Adipocyte (in vitro differentiated cells): Measurements from ENCODE around the gene STAC.

Experiments used
- DNase-seq: peaks from one replicate; pipeline ENCODE4 v3.0.0-alpha.2; 2015; ENCODE audit warnings: low read depth
- H3K27me3 ChIP-seq: replicated peaks from 2 replicates; pipeline ENCODE4 v1.7.0; 2013; ENCODE audit warnings: mild to moderate bottlenecking, low read length, moderate library complexity; ENCODE audit not compliant: control insufficient read depth, insufficient read depth
- H3K36me3 ChIP-seq: 2 replicates; pipeline ENCODE4 v1.7.0; 2013; ENCODE audit warnings: low read length, mild to moderate bottlenecking, moderate library complexity; ENCODE audit not compliant: control insufficient read depth, insufficient read depth, severe bottlenecking
- H3K4me1 ChIP-seq: 2 replicates; pipeline ENCODE4 v1.7.0; 2013; ENCODE audit warnings: mild to moderate bottlenecking, low read length, moderate library complexity; ENCODE audit not compliant: control insufficient read depth, insufficient read depth
- H3K4me3 ChIP-seq: 2 replicates; pipeline ENCODE4 v1.7.0; 2013; ENCODE audit warnings: mild to moderate bottlenecking, low read length, moderate library complexity
- H3K9ac ChIP-seq: 2 replicates; pipeline ENCODE4 v1.7.0; 2013; ENCODE audit warnings: mild to moderate bottlenecking, low read length, moderate library complexity
- H3K9me3 ChIP-seq: 2 replicates; pipeline ENCODE4 v1.7.0; 2013; ENCODE audit warnings: mild to moderate bottlenecking, low read length, moderate library complexity; ENCODE audit not compliant: control insufficient read depth

Gene STAC

DNA sequence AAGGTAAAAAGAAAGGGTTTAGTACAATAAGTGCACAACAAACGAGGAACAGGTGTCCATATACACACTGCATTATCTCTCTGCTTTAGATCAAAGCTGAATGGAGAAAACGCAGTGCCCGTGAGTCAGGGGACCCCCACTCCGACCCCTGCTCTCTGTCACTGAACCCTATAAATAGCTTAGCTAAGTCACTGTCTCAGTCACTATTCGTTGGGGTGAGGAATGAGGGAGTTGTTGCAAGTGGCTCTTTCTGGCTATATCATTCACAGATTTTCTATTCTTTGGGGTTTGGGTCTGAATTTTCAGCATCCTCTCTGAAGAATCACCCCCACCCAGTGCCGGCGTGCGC, 458 bp upstream of the STAC start:
- DNase-seq: no peak
- Histone ChIP-seq H3K9me3 (no peaks in the 10 kb centered on the region), H3K36me3 (no peaks in the 10 kb centered on the region), H3K4me3 (peak overlapping the region; percentile 88), H3K4me1 (peaks cover 4% of the 10 kb centered on the region), H3K9ac (peak overlapping the region; percentile 80), H3K27me3 (no peaks in the 10 kb centered on the region)

DNA sequence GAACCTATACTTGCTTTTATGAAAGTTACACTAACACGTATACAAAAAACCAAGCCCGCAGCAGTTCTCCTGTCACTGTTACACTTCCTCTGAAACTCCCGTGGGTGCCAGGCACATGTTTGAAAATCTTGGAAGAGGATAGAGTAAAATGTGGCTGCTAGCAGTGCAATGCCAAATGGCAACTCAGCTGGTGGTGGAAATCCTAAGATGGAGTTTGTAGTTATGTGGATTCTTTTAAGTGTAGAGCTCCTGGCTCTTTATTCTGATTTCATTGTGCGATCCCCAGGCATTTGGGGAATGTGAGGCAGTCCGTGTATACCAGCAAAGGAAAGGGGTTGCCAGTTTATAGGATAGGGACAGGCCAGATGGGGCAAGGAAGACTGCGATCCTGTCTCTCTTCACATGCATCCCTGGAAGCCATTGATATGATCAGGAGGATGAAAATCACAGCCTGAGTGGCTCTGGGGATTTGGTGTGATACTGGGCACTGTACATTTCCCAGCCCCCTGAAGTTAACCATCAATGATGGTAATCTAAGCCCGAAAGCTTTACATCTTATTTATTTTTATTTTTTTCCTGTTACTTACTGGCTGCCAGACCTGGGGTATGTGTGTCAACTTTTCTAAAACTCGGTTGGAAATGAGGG, 1.1 kb downstream of the STAC start:
- H3K9me3 ChIP-seq: no peaks in the 10 kb centered on the region
- peaks cover 4% of the 10 kb centered on the region for H3K4me1 ChIP-seq
- H3K27me3 ChIP-seq: no peaks in the 10 kb centered on the region
- peak overlapping the region; percentile 88 for H3K4me3 ChIP-seq
- H3K36me3 ChIP-seq: no peaks in the 10 kb centered on the region
- peak overlapping the region; percentile 80 for H3K9ac ChIP-seq
- peak; percentile 9 for DNase-seq

DNA sequence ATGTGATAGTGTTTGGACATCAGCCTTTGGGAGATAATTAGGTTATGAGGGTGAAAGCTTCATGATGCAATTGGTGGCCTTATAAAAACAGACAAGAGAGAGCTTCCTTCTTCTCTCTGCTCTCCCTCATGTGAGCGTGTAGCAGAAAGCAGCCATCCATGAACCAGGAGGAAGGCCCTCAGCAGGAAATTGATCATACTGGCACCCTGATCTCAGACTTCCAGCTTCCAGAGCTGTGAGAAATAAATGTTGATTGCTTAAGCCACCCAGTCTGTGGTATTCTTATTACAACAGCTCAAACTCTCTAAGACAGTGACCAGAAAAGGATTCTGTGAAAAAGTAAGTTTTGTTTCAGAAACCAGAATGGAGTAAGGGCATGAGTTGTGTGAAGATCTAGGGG, 13.3 kb downstream of the STAC start:
- Histone ChIP-seq H3K36me3 (no peaks in the 10 kb centered on the region), H3K9me3 (no peaks in the 10 kb centered on the region), H3K4me3 (peak overlapping the region; percentile 52), H3K9ac (no peak overlapping the region), H3K4me1 (peaks cover 18% of the 10 kb centered on the region), H3K27me3 (no peaks in the 10 kb centered on the region)
- peak; percentile 13 for DNase-seq

DNA sequence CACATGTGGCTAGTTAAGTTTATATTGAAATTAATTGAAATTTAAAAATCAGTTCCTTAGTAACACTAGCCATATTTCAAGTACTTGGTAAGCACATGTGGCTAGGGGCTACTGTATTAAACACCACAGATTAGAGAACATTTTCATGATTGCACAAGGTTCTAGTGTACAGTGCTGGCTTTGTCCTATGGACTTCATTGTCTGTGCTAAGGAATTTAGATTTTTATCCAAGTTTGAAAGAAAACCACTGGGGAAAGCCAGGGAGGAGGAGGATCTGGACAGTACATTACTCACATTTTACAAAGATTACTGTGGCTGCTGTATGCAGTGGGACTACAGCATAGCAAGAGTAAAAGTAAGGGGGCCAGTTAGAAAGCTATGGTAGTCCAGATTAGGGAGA, 13.9 kb downstream of the STAC start:
- Histone ChIP-seq H3K27me3 (no peaks in the 10 kb centered on the region), H3K9me3 (no peaks in the 10 kb centered on the region), H3K4me1 (peaks cover 18% of the 10 kb centered on the region), H3K36me3 (no peaks in the 10 kb centered on the region), H3K9ac (no peak overlapping the region), H3K4me3 (peak overlapping the region; percentile 52)
- peak; percentile 60 for DNase-seq

DNA sequence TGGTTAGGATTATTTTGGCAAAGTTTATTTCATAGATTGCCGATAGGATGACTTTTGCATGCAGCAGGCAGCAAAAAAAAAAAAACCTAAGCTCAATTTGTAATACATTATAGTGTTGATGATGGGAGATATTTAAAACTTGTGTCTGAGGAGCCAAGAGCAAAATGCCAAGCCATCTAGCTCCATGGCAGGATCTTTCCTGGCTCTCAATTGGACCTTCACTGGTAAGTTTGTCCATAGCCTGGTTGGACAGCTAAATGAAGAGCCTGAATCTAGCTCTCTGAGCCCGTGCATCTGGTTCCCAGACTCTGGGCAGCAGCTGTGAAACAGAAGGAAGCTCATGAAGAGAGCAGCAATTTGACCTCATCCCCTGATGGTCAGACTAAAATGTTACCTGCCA, 17.5 kb downstream of the STAC start:
- Histone ChIP-seq H3K4me3 (no peak overlapping the region), H3K9me3 (no peaks in the 10 kb centered on the region), H3K27me3 (no peaks in the 10 kb centered on the region), H3K9ac (no peak overlapping the region), H3K36me3 (no peaks in the 10 kb centered on the region), H3K4me1 (peaks cover 18% of the 10 kb centered on the region)
- DNase-seq: no peak

DNA sequence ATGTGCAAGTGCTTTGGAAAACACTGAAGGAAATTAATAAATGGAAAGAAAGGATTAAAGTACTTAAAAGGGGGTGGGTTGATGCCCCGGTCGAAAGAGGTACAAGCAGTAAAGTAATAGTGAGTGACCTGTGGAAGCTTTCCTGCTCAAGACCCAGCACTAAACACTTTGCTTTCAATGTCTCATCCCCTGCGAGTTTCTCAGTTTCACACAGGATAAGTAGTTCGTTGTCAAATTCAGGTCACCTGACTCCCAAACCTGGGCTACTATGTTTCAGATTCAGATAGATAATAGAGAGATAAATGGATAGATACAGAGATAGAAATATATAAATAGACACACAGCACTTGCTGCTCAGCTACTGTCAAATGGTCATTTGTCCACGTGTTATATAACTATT, 19.6 kb downstream of the STAC start:
- H3K9ac ChIP-seq: no peak overlapping the region
- H3K36me3 ChIP-seq: no peaks in the 10 kb centered on the region
- H3K4me3 ChIP-seq: no peak overlapping the region
- no peak for DNase-seq
- no peaks in the 10 kb centered on the region for H3K27me3 ChIP-seq
- H3K9me3 ChIP-seq: no peaks in the 10 kb centered on the region
- H3K4me1 ChIP-seq: peaks cover 4% of the 10 kb centered on the region

DNA sequence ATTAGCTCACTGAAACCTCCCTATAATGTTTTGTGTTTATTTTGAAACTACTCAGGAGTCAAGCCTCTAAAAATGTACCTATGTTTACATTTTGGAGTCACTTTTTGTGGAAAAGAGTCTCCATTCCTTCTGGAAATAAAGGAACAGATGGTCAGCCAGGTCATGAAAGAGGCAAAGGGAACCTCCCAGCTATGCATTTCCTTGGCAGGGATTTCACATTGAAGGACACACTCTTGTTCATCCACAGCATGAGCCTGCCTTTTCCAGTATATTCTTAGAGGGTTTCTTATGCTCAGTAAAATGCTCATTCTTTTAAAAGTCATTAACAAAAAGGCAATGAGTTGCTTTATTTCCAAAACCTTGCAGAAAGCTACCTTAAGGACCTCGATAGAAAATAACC, 20.8 kb downstream of the STAC start:
- H3K4me1 ChIP-seq: peaks cover 4% of the 10 kb centered on the region
- no peak for DNase-seq
- no peaks in the 10 kb centered on the region for H3K27me3 ChIP-seq
- H3K9me3 ChIP-seq: no peaks in the 10 kb centered on the region
- no peaks in the 10 kb centered on the region for H3K36me3 ChIP-seq
- no peak overlapping the region for H3K9ac ChIP-seq
- no peak overlapping the region for H3K4me3 ChIP-seq

DNA sequence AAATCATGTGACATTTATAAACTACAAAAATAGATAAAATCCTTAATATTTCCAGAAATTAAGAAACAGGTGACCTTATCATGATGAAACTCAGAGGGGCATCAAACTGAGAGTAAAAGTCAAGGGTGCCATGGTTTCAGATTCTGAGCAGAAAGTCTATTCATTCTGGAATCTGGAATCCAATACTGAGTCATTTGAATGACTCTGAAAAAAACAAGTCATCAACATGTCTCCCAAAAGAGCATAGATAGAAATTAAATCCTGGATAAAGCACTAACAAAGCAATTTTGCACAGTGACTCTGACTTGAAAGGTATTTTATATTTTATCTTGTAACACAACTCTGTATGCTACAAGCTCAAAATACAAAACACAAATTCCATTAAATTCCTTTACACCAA, 23.4 kb downstream of the STAC start:
- peaks cover 4% of the 10 kb centered on the region for H3K4me1 ChIP-seq
- no peaks in the 10 kb centered on the region for H3K27me3 ChIP-seq
- H3K9me3 ChIP-seq: no peaks in the 10 kb centered on the region
- H3K36me3 ChIP-seq: no peaks in the 10 kb centered on the region
- DNase-seq: no peak
- no peak overlapping the region for H3K4me3 ChIP-seq
- no peak overlapping the region for H3K9ac ChIP-seq

DNA sequence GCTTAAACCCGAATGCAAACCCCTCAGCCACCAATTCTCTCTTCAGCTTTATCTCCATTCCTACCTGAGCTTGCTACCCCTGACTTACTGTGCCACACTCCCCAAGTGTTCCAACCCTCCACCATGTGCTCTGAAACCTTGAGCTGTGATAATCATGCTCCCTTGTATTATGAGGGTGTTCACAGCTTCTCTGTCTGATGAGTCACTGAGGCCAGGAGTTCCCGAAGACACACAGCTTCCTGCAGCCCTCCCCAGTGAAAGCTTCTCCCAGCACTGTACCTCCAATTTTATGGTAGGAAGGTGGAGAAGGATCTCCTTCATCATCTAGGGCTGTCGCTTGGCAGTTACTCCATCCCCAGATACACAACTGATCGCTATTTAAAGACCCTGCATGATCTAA, 24.9 kb downstream of the STAC start:
- Histone ChIP-seq H3K27me3 (no peaks in the 10 kb centered on the region), H3K4me1 (peaks cover 4% of the 10 kb centered on the region), H3K36me3 (no peaks in the 10 kb centered on the region), H3K9me3 (no peaks in the 10 kb centered on the region), H3K4me3 (no peak overlapping the region), H3K9ac (no peak overlapping the region)
- DNase-seq: no peak

DNA sequence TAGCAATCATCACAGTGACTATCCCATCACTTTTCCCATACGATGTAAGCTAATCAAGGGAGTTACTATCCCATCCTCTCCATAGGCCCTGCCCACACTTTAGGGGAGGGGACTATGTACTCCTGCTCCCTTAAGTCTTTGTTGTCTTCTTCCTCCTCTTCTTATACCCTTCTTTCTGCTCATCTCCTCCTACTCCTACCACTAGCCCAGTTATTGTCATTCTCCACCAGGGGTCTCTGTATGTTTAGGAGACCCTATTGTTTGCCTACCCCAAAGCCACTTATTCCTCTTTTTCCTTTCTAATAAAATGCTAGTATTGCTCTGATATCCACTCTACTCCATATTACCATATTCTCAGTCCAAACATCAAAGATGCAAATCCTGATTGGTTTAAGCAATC, 27.8 kb downstream of the STAC start:
- no peaks in the 10 kb centered on the region for H3K9me3 ChIP-seq
- H3K4me1 ChIP-seq: peaks cover 4% of the 10 kb centered on the region
- H3K36me3 ChIP-seq: no peaks in the 10 kb centered on the region
- no peaks in the 10 kb centered on the region for H3K27me3 ChIP-seq
- no peak overlapping the region for H3K9ac ChIP-seq
- peak; percentile 18 for DNase-seq
- no peak overlapping the region for H3K4me3 ChIP-seq

DNA sequence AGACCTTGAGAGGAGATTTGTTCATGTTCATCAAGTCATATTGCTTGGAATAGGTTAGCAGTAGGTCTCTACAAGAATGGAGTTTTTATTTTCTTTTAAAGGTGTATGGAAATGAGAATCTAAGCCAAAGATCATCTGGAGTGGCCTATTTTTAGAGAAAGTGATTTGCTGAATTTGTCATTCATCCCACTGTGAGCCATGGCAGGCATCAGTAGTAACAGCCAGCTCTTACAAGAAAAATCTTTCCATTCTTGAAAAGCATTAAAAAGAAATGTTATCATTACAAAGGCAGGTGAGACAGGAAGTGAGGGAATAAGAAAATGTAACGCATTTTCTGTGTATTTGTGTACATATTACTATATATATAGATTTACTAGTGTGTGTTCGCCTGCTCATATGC, 29.6 kb downstream of the STAC start:
- H3K27me3 ChIP-seq: no peaks in the 10 kb centered on the region
- H3K4me1 ChIP-seq: no peaks in the 10 kb centered on the region
- no peaks in the 10 kb centered on the region for H3K9me3 ChIP-seq
- no peaks in the 10 kb centered on the region for H3K36me3 ChIP-seq
- H3K9ac ChIP-seq: no peak overlapping the region
- H3K4me3 ChIP-seq: no peak overlapping the region
- no peak for DNase-seq

DNA sequence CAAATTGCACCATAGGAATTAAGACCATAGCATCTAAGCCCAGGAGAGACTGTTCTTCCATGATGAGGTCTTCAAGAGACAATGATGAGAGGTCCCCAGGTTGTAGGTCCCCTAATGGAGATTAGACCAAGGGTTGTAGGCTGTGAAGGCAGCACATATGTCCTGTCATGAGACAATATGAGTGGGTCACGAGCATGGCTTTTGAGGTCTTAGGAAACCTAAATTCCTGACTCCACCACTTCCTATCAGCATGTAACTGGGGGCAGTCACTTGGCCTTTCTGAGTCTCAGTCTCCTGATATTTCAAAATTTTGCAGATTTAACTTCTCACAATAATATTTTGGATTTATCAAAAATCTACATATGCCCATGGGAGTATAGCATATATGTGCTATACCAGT, 31.3 kb downstream of the STAC start:
- no peak for DNase-seq
- H3K27me3 ChIP-seq: no peaks in the 10 kb centered on the region
- H3K36me3 ChIP-seq: no peaks in the 10 kb centered on the region
- H3K4me3 ChIP-seq: no peak overlapping the region
- no peak overlapping the region for H3K9ac ChIP-seq
- no peaks in the 10 kb centered on the region for H3K4me1 ChIP-seq
- no peaks in the 10 kb centered on the region for H3K9me3 ChIP-seq
